GM18870 (cell line): ENCODE measurements around the gene GLRB.
"Not testable (repeated sequence)": the region's sequence is repeated elsewhere in the genome, so short reads cannot be mapped to it uniquely, and the experiment has no call there.

Source experiments
- ATAC-seq: cut with Tn5 transposase; IDR thresholded peaks from one replicate; pipeline ENCODE4 v1.9.1; 2021; ENCODE audit warnings: moderate library complexity; ENCODE audit not compliant: unreplicated experiment

The GLRB gene

GRCh38 chr4:157127571-157127970, 51.6 kb downstream of the GLRB start:
- no peak for ATAC-seq

- ATAC-seq, result no peak
Measured at GRCh38 chr4:157128395-157128794, 52.4 kb downstream of the GLRB start.

GRCh38 chr4:157141976-157142375, 66.0 kb downstream of the GLRB start:
- ATAC-seq, result no peak

- no peak for ATAC-seq
Measured at GRCh38 chr4:157143369-157143768, 67.4 kb downstream of the GLRB start.

DNA sequence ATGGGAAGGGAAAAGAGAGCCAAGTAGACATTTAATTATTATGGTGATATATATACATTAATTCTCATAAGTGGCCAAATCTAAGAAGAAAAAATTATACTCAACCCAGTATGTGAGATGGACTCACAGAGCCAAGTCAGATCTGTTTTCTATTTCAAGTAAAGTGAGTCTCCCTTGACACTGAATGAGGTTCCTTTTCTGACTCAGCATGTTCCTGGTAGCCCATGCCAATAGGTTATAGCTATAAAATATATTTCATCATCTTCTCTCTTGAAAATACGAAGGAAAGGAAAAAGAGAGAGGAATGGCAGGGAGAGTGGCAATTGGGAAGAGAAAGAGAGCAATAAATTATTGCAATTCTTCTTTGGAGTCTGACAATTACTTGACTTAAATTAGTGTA, 75.8 kb downstream of the GLRB start:
- no peak for ATAC-seq

DNA sequence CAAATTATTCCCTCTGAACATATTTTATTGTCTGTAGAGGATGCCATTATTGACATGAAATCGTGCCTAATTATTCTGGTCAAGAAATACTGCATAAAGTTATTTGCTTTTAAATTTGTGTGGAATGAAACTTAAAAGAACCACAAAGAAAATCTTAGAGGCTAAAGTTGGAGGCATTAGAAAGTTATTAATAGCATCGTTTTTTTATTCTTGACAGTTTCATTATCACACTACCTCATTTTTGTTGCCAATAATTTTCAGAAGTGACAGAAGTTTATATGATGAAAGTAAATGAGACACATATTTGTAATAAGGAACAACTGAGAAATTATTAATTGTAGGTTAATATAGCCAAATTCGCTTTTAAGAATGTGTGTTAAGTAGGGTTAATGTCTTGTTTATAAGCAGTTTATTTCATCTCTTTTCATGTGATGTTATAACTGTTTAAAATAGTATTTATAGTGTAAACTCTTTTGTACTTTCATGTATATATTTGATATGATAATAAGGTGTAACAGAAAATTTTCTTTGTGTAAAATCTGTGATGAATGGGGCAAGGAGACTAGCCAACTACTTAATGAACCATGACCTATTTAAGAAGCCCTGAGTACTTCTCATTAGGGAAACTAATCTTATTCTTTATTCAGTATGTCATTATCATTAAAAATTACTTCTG, 90.1 kb downstream of the GLRB start:
- no peak for ATAC-seq

GRCh38 chr4:157170321-157170720, 94.4 kb downstream of the GLRB start:
- ATAC-seq, result no peak

DNA sequence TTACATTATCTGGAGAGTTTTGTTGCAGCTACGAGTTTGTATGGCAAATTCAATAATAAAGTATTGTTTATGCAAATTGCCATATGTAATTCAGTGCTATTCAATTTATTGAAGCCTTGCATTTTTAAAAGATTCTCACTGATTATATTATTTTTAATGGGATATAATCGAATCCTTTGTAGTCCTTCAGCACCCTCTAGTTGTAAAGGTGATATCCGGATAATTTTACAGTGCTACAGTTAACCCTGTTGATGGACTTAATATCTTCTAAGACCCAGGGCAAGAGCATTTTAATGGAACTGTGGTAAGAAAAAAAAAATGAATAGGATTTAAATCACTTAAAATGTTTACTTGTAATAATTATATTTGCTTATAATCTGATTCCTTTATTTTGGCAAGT, 96.1 kb downstream of the GLRB start:
- ATAC-seq, result no peak

GRCh38 chr4:157180268-157180667, 104.3 kb downstream of the GLRB start:
- ATAC-seq, result not testable (repeated sequence)

DNA sequence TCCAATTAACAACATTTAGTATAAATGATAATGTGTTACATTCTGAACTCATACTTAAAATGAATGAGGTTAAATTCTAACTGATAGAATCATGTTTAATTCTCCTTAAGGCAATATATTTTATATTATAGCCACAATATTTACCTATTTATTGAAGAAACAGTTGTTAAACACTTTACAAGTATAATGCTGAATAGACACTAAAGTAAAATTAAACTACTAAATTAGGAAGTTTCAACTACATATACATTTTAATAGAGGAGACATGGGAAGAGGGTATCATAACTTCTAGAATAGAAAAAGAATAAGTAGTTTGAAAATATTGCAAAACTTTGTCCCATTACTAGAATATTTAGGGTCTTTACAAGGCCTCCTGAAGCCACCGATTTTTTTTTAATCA, 108.3 kb downstream of the GLRB start:
- no peak for ATAC-seq

DNA sequence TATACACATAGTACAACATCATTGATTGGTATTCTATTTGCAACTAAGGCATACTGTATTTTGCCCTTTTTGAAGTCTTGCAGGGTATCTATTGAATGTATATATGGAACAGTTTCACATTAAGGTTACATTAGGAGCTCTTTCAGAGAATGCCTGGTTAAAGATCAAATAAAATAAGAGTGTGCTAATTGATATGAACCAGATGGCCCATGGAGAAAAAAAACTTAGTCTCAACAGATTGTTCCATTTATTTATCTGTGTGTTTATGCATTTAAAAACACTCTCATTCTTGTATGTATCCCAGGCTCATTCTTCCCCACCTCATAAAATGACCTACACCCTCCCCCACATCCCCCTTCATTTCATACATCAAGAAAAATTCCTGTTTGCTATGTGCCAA, 109.4 kb downstream of the GLRB start:
- no peak for ATAC-seq

- ATAC-seq, result no peak
Measured at GRCh38 chr4:157195374-157195773, 119.4 kb downstream of the GLRB start.

DNA sequence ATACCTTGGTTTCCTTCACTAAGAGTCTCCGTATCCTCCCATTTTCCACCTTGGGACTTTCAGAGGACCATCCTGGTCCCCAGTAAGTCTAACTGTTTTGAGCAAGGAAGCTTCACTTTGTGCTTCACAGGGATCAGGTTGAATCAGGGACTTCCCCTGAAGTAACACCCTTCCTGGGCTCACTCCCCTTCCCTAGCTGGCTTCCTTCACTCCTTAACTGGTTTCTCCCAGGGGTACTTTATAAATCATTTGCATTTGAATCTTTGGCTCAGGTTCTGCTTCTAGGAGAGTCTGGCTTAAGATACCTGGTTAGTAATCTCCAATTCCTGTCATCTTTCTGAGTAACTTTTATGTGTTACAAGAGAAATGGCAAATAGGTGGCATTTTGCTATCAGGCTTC, 120.1 kb downstream of the GLRB start:
- no peak for ATAC-seq

DNA sequence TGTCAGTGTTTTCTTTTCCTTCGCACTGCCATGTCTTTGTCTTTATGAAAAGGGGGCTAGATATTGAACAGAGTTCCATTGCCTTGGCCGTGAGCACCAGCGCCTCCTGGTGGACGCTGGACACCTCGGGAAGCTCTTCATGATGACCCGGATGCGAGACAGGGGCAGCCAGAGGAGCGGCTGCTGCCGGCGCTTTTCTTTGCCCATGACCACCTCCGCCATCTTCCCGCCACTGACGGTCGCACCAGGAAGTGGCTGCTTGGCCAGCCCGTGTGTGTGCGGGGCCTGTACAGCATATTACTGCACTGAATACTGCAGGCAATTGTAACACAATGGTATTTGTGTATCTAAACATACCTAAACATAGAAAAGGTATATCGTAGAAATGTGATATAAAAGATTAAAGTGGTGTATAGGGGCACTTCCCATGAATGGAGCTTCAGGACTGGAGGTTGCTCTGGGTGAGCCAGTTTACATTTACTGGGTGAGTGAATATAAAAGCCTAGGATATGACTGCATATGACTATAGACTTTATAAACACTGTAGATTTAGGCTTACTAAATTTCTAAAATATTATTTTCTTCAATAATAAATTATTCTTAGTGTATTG, 128.8 kb downstream of the GLRB start:
- ATAC-seq, result no peak

GRCh38 chr4:157217708-157218107, 141.8 kb downstream of the GLRB start:
- no peak for ATAC-seq

- no peak for ATAC-seq
Measured at GRCh38 chr4:157219711-157220370, 143.9 kb downstream of the GLRB start.

GRCh38 chr4:157220371-157220881, 144.5 kb downstream of the GLRB start, which contains the start of gene GRIA2:
Gene GRIA2 (plus strand): TSS chr4:157220728. CDS start chr4:157221043, 315 bp downstream.
- ATAC-seq, result no peak

GRCh38 chr4:157221426-157221894, 145.5 kb downstream of the GLRB start:
- no peak for ATAC-seq
